Ishikawa (cell line): ENCODE data around the gene NINJ1.

Source experiments
- CEBPB ChIP-seq: IDR thresholded peaks from 2 replicates; pipeline ENCODE4 v1.6.1; 2012
- CREB1 ChIP-seq: IDR thresholded peaks from 2 replicates; pipeline ENCODE4 v1.6.1; 2012; ENCODE audit warnings: low read depth
- EGR1 ChIP-seq: IDR thresholded peaks from 2 replicates; pipeline ENCODE4 v1.6.1; 2012
- EP300 ChIP-seq: IDR thresholded peaks from 2 replicates; pipeline ENCODE4 v1.6.1; 2012; ENCODE audit warnings: borderline replicate concordance
- FOXM1 ChIP-seq: IDR thresholded peaks from 2 replicates; pipeline ENCODE4 v1.6.1; 2012; ENCODE audit warnings: low read depth, borderline replicate concordance
- NFIC ChIP-seq: IDR thresholded peaks from 2 replicates; pipeline ENCODE4 v1.6.1; 2012
- RAD21 ChIP-seq: IDR thresholded peaks from 2 replicates; pipeline ENCODE4 v1.6.1; 2012; ENCODE audit warnings: low read depth
- TAF1 ChIP-seq: IDR thresholded peaks from 2 replicates; pipeline ENCODE4 v1.6.1; 2012; ENCODE audit warnings: low read depth, mild to moderate bottlenecking
- TCF12 ChIP-seq: IDR thresholded peaks from 2 replicates; pipeline ENCODE4 v1.6.1; 2012; ENCODE audit warnings: low read depth
- TEAD4 ChIP-seq: IDR thresholded peaks from 2 replicates; pipeline ENCODE4 v1.6.1; 2012
- YY1 ChIP-seq: IDR thresholded peaks from 2 replicates; pipeline ENCODE4 v1.6.1; 2012; ENCODE audit warnings: low read depth
- ZBTB7A ChIP-seq: IDR thresholded peaks from 2 replicates; pipeline ENCODE4 v1.6.1; 2012; ENCODE audit warnings: low read depth
- TF ChIP-seq, protein P1 (sequence below): IDR thresholded peaks from 2 replicates; pipeline ENCODE4 v1.6.1; 2012; ENCODE audit warnings: low read depth, mild to moderate bottlenecking
- TF ChIP-seq, protein P2 (sequence below): IDR thresholded peaks from 2 replicates; pipeline ENCODE4 v1.6.1; 2012
- TF ChIP-seq, protein P3 (sequence below): IDR thresholded peaks from 2 replicates; pipeline ENCODE4 v1.6.1; 2012

The NINJ1 gene, protein sequence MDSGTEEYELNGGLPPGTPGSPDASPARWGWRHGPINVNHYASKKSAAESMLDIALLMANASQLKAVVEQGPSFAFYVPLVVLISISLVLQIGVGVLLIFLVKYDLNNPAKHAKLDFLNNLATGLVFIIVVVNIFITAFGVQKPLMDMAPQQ

DNA sequence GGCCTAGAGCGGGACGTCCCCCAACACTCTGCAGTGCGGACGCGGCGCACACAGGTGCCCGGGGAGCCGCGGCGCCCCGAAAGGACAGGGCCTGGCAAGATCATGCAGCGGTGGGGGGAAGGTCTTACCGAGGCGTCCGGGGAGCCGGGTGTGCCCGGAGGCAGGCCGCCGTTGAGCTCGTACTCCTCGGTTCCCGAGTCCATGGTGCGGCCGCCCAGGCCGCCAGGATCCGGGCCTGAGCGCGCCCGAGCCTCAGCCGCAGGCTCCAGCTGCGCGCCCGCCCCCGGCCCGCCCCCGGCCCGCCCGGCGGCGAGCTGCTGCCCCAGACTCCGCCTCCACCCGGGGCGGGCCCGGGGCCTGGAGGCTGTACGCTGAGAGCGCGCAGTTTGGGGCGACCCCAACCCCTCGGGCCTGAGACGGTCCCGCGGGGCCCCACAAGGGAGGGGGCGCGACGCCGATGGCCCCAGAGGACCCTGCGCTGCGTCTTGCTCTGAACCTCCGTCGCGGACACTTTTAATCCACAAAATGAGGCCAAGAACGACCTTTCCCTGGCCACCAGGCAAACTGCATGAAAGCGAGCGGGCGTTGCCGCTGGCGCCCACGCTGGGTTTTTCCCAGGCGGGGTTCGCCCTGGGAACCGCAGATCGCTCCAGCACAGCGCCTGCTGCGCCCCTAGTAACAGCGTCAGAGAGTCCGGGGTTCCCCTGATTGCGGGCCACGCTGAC is at the start of gene NINJ1:
NINJ1 (minus strand) TSS at position 237 of the 725 bp plus-strand sequence; CDS start at position 203, 34 bp downstream.
- TF ChIP-seq TAF1 (peak; percentile 39; the same call in 1 of the 2 replicates), YY1 (no peak), EGR1 (peak; percentile 84), ZBTB7A (peak; percentile 94), TEAD4 (0 out of 2 replicates have a peak, but pooled peaks have one; percentile 5), TCF12 (peak; percentile 17; the same call in 1 of the 2 replicates)
- TF ChIP-seq, protein P1, sequence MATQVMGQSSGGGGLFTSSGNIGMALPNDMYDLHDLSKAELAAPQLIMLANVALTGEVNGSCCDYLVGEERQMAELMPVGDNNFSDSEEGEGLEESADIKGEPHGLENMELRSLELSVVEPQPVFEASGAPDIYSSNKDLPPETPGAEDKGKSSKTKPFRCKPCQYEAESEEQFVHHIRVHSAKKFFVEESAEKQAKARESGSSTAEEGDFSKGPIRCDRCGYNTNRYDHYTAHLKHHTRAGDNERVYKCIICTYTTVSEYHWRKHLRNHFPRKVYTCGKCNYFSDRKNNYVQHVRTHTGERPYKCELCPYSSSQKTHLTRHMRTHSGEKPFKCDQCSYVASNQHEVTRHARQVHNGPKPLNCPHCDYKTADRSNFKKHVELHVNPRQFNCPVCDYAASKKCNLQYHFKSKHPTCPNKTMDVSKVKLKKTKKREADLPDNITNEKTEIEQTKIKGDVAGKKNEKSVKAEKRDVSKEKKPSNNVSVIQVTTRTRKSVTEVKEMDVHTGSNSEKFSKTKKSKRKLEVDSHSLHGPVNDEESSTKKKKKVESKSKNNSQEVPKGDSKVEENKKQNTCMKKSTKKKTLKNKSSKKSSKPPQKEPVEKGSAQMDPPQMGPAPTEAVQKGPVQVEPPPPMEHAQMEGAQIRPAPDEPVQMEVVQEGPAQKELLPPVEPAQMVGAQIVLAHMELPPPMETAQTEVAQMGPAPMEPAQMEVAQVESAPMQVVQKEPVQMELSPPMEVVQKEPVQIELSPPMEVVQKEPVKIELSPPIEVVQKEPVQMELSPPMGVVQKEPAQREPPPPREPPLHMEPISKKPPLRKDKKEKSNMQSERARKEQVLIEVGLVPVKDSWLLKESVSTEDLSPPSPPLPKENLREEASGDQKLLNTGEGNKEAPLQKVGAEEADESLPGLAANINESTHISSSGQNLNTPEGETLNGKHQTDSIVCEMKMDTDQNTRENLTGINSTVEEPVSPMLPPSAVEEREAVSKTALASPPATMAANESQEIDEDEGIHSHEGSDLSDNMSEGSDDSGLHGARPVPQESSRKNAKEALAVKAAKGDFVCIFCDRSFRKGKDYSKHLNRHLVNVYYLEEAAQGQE: no peak
- TF ChIP-seq, protein P2, sequence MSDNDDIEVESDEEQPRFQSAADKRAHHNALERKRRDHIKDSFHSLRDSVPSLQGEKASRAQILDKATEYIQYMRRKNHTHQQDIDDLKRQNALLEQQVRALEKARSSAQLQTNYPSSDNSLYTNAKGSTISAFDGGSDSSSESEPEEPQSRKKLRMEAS: peak; percentile 59

DNA sequence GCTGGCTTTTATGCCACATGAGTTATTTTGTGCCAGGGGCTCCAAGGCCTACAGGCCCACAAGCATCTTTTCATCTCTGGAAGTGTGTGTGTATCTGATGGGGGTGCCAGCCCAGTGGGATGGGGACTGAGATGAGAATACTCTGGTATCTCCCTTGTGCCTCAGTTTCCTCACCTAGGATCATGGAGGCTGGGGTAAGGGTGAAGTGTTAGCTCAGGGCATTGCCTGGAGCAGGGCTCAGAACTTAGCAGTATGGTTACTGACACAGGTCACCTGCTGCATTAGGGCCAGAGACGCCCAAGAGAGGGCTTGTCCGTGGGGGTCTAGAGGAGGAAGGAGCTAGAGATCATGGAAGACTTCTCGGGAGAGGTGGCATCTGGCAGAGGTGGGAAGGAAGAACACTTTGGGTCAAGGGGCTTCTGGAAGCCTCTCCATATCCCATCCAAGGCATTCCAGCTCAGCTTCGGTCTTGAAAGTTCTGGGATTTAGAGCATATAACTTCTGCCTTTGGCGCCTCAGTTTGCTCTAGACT is 49.1 kb upstream of the NINJ1 start:
- TF ChIP-seq RAD21: no peak
- no peak for TF ChIP-seq CREB1
- TF ChIP-seq TCF12: no peak
- TF ChIP-seq, protein P1: no peak
- no peak for TF ChIP-seq EGR1
- TF ChIP-seq FOXM1: no peak
- no peak for TF ChIP-seq TEAD4
- no peak for TF ChIP-seq TAF1
- no peak for TF ChIP-seq EP300
- no peak for TF ChIP-seq CEBPB
- TF ChIP-seq, protein P3, sequence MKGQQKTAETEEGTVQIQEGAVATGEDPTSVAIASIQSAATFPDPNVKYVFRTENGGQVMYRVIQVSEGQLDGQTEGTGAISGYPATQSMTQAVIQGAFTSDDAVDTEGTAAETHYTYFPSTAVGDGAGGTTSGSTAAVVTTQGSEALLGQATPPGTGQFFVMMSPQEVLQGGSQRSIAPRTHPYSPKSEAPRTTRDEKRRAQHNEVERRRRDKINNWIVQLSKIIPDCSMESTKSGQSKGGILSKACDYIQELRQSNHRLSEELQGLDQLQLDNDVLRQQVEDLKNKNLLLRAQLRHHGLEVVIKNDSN: no peak
- no peak for TF ChIP-seq YY1

DNA sequence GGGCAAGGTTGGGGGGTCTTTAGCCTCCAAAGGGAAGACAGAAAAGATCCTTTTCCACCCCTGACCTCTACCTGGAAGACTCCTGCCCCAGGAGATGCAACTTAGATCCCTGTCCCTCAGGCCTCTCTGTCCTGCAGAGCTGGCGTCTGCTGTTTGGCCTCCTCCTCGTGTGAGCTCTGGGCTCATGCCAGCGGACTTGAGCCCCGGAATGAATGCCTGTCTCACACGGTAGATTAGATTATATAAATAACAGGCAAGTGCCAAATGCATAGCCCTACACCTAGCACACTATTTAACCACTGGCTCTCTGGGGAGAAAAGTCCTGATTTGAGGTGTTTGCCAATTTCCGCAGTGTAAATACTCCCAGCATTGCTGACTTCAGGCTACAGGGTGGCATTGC is 48.5 kb upstream of the NINJ1 start:
- TF ChIP-seq EP300: no peak
- no peak for TF ChIP-seq YY1
- TF ChIP-seq NFIC: no peak
- no peak for TF ChIP-seq RAD21
- no peak for TF ChIP-seq CREB1
- TF ChIP-seq, protein P1: no peak
- TF ChIP-seq, protein P3: no peak
- TF ChIP-seq EGR1: no peak

DNA sequence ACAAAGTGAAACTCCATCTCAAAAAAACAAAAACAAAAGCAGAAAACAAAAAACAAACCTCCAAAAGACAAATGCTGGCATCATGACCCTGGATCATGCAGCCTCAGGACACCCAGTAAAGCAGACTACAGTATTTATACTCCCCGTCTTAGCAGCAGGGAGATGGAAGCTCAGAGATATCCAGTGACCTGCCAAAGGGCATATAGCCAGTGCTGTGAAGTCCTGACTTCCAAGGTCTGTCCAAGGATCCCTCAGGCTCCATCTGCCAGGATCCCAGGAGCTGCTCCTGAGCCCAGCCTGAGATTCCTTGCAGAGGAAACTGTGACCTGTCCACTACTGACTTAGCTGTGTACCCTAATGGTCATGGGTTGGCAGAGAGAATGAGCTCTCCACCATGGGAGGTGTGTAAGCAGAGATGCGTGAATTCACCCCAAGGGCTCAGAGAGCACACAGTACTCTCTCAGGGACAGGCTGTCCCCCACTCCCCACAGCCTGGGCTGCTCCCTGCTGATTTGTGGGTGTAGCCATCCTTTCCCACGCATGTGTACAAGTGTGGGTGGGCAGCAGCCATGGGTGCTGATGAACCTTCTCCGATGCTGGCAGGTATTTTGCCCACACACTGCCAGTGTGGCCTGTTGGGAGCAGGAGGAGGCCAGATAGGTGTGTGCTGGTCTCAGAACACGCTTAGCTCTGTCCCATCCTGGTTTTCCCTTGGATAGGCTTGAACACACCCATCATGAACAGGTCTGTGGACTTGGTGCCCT is 47.8 kb upstream of the NINJ1 start:
- TF ChIP-seq EP300 (no peak), EGR1 (no peak), CREB1 (no peak), TAF1 (no peak), NFIC (no peak), FOXM1 (no peak), CEBPB (no peak)
- TF ChIP-seq, protein P2: no peak
- TF ChIP-seq, protein P3: no peak
